GM18907 (cell line): Measurements from ENCODE around the gene NUS1.
A peak's percentile ranks its signal among the peaks of the same experiment; 100 is the strongest.
"Not testable (repeated sequence)": the region's sequence is repeated elsewhere in the genome, so short reads cannot be mapped to it uniquely, and the experiment has no call there.

Experiments used
- ATAC-seq: cut with Tn5 transposase; IDR thresholded peaks from one replicate; pipeline ENCODE4 v1.9.1; 2021; ENCODE audit warnings: mild to moderate bottlenecking, moderate library complexity; ENCODE audit not compliant: unreplicated experiment

NUS1 gene

GRCh38 chr6:117674991-117675657, at the start of gene NUS1:
TSS of gene NUS1 (plus strand) at chr6:117675469. CDS start at chr6:117675671, 202 bp downstream.
- ATAC-seq: peak; percentile 98

GRCh38 chr6:117627533-117627932, 47.7 kb upstream of the NUS1 start:
- ATAC-seq: no peak

- ATAC-seq: no peak
Observed at GRCh38 chr6:117629119-117629660, 46.1 kb upstream of the NUS1 start.

GRCh38 chr6:117637770-117638169, 37.5 kb upstream of the NUS1 start:
- no peak for ATAC-seq

- no peak for ATAC-seq
Observed at GRCh38 chr6:117642976-117643375, 32.3 kb upstream of the NUS1 start.

GRCh38 chr6:117651984-117652383, 23.3 kb upstream of the NUS1 start:
- not testable (repeated sequence) for ATAC-seq

GRCh38 chr6:117653949-117654348, 21.3 kb upstream of the NUS1 start:
- no peak for ATAC-seq

- ATAC-seq: no peak
Observed at GRCh38 chr6:117655380-117655779, 19.9 kb upstream of the NUS1 start.

GRCh38 chr6:117666881-117667280, 8.4 kb upstream of the NUS1 start:
- ATAC-seq: no peak

GRCh38 chr6:117668736-117669135, 6.5 kb upstream of the NUS1 start:
- ATAC-seq: no peak

GRCh38 chr6:117674503-117674902, 766 bp upstream of the NUS1 start:
- ATAC-seq: no peak

GRCh38 chr6:117675658-117676301, 511 bp downstream of the NUS1 start:
- ATAC-seq: peak; percentile 31

GRCh38 chr6:117676577-117677218, 1.4 kb downstream of the NUS1 start:
- no peak for ATAC-seq

- ATAC-seq: no peak
Observed at GRCh38 chr6:117677553-117678141, 2.4 kb downstream of the NUS1 start.

GRCh38 chr6:117681162-117681741, 6.0 kb downstream of the NUS1 start:
- no peak for ATAC-seq

- no peak for ATAC-seq
Observed at GRCh38 chr6:117684749-117685148, 9.5 kb downstream of the NUS1 start.

- no peak for ATAC-seq
Observed at GRCh38 chr6:117685359-117685758, 10.1 kb downstream of the NUS1 start.

- no peak for ATAC-seq
Observed at GRCh38 chr6:117687021-117687648, 11.9 kb downstream of the NUS1 start.

- not testable (repeated sequence) for ATAC-seq
Observed at GRCh38 chr6:117689584-117689983, 14.3 kb downstream of the NUS1 start.

GRCh38 chr6:117706504-117706903, 31.2 kb downstream of the NUS1 start:
- no peak for ATAC-seq
